HL-60/S4 treated with retinoic acid at 250 ng/mL for 4 days and 3 days (cell line): ENCODE results near the gene MYOF.
"Not testable (repeated sequence)": the region's sequence is repeated elsewhere in the genome, so short reads cannot be mapped to it uniquely, and the experiment has no call there.

ENCODE experiments used
- in situ Hi-C: fragments of 300-500 bp; cut with MboI; formaldehyde crosslinking; loops from 2 replicates; pipeline ENCODE4 v1.7.0; 2022; ENCODE audit warnings: low sequenced_read_pairs

The MYOF gene

GRCh38 chr10:93478873-93479272 lies 3.3 kb downstream of the MYOF start:
- in situ Hi-C loops, result no loop called here

- in situ Hi-C loops, result no loop called here
Observed at GRCh38 chr10:93476756-93477155, 5.4 kb downstream of the MYOF start.

GRCh38 chr10:93475871-93476270 lies 6.3 kb downstream of the MYOF start:
- in situ Hi-C loops, result no loop called here

DNA sequence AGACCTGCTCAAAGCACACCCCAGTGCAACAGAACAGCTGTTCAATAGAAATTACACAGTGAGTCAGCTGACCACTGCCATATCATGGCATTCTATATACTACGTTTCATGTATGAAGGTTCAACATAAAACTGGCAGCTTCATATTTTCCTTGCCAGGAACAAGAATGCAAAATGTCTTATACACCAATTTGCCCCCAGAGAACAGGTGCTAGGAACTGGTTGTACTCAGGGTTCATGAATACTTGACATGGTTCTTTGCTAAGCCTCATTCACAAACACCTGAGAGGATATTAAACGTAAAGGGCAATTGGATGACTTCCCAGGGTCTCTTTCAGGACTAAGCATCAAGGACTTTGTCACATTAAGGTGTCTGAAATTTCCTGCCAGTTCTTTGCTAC lies 6.9 kb downstream of the MYOF start:
- in situ Hi-C loops, result no loop called here

DNA sequence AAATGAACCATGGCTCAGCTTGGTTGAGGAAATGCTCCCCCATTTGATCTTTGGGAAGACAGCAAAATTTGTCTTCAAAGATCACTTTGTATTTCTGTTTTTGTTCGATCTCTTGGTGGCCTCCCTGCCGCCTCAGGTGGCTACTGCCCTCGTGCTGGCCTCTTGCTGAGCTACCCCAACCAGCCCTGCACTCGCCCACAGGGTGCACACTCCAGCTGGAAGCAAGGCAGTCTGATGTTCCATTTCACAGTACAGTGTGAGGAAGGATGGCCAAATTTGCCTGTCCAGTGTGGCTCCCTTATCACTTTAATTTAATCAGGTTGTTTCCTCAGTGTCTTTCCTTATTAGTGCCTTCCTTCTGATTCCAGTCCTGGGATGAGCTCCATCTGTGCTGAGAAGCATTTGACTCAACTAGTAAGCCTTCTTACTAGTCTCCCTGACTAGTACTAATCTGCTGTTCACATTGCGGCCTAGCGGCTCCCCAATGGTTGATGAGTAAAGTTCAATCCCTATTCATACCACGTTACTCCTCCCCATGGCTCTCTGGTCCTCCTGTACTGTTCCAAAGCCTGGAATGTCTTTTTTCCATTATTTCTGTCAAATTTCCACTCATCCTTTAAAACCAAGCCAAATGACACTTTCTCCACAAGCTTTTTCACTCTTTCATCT lies 8.2 kb downstream of the MYOF start:
- in situ Hi-C loops, result no loop called here

DNA sequence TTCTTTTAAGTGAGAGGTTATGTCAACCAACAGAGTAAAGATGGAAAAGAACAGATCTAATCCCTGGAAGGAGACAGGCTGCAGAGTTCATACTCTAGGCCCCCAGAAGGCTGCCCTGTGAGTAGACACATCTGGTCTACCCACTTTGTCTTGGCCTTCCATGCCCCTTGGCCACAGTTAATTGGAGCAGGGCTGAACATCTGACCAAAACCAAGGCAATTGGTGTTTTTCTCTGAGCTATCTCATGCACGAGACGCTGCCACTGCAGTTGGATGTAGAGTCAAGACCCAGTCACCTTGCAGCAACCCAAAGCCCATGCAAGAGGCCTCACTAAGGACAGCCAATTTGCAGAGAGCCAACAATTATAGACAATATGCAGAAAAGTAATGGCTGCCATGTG lies 9.0 kb downstream of the MYOF start:
- in situ Hi-C loops, result no loop called here

- in situ Hi-C loops, result no loop called here
Observed at GRCh38 chr10:93471110-93471651, 11.0 kb downstream of the MYOF start.

DNA sequence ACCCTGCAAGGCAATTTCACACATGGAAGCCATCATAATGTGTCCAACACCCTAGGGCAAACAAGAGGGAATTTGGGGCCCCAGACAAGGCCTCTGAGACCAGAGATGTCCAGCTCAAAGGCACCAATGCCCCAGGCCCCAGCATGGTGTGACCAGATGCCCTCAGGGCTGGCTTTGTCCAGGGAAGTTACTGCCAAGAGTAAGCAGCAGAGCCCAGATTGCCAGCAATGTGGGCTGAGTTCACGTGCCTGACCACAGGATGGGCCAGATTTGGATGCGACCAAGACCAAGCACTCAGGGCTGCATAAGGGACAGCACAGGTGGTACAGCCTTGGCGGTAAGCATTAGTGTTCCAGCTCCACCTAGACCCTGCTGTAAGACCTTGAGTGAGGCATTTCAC lies 12.7 kb downstream of the MYOF start:
- in situ Hi-C loops, result no loop called here

DNA sequence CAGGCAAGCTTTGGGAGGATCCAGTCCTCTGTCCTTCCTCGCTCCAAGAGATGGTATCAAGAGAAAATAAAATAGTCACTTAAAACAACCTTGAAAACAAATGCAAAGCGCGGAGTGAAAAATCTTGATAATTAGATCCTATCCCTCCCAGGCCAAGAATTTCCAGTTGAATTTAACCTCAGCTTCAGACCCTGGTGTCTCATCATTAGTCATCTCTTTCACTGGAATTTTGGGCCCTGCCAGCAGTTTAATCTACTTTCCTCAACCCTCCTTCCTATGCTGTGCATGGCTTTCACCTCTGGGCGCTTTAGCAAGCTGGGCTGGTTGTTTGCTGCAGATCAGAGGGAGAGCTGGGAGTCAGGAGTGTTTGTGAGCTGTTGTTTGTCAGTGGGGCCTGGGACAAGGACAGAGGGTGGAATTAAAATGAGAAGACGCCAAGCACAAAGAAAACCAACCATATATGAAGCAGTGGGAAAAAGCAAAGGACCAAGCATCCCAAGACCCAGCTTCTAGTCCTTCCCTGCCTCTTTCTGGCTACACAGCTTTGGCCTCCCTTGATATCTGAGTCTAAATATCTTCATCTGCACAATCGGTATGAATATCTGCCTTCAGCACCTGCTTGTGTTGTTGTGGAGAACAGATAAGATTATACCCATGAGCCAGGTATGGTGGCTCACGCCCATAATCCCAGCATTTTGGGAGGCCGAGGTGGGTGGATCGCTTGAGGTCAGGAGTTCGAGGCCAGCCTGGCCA lies 13.5 kb downstream of the MYOF start:
- in situ Hi-C loops, result no loop called here

DNA sequence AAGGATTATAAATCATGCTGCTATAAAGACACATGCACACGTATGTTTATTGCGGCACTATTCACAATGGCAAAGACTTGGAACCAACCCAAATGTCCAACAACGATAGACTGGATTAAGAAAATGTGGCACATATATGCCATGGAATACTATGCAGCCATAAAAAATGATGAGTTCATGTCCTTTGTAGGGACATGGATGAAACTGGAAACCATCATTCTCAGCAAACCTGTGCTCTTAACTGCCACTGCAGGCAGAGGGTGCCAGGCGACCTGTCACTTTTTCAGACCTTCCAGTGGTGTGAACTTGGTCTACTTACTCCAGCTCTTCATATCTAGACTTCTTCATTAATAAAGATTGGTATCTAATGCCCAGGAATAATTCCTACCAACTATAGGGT lies 14.5 kb downstream of the MYOF start:
- in situ Hi-C loops, result not testable (repeated sequence)

DNA sequence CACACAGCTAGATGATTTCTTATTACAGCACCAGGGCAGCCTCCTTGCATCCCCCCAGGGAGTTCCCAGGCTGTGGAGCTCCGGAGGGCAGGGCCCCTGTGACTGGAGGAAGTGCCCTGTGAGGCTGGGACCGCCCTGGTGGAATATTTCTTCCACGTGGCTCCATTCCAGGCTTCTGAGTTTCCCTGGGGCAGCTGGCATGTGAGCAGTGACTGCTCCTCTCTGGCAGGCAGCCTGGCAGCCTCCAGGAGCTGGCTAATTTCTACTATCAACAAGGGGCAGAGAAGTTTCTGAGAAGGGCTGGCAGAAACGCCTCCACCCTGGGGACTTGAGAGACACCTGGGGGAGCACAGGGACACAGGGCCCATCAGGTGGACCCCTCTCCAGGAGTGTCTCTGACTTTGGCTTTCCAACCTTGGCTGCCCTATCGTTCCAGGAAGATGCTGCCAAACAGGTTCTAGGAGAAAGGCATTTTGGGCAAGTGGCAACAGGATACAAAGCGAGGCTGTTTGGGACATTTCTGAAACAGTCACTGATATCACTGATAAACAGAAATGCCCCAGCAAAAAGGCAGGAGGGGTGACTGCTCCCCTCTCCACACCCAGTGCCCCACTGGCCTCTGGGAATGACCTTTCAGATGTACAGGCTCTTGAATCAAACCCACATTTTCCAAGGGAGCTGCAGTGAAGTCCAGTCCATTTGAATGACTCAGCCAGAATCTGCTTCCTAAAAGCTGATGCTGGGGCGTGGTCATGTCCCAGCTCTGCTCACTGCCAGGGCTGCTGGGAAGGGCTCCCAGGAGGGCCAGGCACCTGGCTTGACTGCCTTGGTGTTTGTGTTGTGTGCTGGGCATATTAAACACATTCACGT lies 16.1 kb downstream of the MYOF start:
- in situ Hi-C loops, result no loop called here

DNA sequence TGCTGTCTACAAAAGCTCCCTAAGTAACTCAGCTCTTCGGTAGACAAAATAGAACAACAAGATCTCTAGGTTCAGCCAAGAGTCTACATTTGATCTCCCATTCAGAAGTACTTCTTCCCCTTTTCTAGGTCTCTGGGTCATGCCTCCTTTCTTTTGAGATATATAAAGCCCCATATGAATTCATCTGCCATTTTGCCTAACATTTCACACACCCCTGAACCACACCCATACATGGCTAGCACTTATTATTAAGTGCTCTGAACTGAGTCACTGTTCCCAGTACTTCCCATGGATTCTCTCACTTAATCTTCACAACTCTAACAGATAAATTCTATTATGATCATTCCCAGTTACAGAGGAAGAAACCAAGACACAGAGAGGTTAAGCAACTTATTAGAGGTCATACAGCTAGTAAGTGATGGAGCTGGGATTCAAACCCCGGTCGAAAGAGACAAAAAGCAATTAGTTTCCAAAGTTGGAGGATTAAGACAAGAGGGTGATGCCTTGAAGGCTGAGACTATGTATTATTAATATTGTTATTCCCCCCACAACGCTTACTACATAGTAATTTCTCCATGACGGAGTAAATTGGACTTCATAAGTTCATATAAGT lies 17.3 kb downstream of the MYOF start:
- in situ Hi-C loops, result no loop called here

DNA sequence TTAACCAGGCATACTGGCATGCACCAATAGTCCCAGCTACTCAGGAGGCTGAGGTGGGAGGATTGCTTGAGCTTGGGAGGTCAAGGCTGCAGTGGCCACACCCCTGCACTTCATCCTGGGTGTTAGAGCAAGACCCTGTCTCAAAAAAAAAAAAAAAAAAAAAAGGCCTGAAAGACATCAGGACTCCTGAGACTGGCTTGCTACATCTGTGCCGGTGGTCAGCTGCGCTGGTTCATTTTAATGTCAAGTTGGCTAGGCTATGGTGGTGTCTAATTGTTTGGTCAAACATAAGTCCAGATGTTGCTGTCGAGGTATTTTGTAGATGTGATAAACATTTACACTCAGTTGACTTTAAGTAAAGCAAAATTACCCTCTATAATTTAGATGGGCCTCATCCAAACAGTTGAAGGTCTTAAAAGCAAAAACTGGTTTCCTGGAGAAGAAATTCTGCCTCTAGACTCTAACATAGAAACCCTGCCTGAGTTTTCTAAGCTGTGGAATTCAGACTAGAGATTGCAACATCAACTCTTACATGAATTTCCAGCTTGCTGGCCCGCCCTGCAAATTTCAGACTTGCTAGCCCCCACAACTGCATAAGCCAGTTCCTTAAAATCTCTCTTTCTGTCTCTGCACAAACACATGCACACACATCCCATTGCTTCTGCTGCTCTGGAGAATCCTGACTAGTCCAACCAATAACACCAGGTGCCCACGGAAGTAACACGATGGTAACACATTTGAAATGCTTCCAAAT lies 18.2 kb downstream of the MYOF start:
- in situ Hi-C loops, result no loop called here

GRCh38 chr10:93462881-93463280 lies 19.3 kb downstream of the MYOF start:
- in situ Hi-C loops, result no loop called here

DNA sequence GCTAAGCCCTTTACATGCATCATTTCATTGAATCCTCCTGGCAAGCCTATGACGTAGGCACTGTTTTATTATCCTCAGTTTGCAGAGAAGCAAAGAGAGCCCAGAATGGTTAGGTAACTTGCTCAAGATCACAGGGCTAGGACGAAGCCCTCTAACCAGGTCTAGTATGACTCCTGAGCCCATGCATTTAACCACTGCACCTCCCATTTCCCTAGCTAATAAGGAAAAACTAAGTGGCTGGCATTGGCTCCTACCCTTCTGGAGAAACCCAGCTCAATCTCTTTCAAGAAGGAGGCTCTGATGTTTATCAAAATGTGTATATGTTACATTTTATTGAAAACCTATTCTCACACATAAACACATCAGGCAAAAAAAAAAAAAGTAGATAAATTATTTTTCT lies 19.8 kb downstream of the MYOF start:
- in situ Hi-C loops, result no loop called here

GRCh38 chr10:93461807-93462178 lies 20.3 kb downstream of the MYOF start:
- in situ Hi-C loops, result no loop called here

DNA sequence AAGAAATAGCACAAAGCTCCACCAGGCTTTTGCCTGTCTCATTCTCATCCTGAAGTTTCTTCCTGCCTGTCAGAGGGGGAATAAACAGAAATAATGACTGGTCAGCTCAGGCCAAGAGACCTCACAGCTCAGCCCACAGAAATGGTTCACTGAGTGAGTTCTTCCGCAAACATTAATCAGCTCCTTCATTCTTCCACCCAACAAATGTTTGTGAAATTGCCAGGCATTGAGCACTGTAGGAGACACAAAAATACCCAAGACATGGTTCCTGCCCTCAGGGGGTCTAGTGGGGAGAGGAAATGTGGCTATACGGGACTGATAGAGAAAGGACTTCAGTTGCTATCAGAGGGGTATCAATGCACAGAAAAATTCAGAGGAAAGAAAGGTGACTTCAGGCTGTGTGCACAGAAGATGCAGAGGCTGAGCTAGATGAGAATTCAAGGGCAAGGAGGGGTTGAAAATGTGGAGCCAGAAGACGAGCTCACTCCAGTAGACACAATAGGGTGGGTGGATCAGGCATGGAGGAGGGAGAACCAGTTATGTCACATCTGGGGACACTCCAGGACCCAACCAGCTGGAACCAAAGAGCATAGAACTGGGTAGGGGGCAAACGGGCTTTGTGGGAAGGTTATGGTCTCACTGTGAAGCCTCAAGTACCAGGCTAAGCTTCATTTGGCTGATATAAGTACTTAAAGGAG lies 20.9 kb downstream of the MYOF start:
- in situ Hi-C loops, result no loop called here

DNA sequence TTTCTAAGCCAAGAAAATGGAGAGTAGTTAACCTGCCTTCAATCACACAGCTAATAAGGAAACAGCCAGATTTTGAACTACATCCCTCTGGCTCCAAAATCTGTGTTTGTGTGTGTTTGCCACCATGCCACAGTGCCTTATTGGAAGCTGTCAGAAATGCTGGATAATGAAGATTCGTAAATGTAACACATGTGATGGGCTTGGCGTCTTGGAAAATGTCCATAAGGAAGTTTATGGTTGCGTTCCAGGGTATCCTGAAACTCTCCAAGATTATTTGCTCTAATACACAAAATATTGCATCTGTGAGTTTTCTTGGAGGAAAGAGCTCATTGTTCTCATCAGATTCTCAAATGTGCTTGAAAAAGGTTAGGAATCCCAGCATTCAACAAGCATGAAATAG lies 22.7 kb downstream of the MYOF start:
- in situ Hi-C loops, result no loop called here

GRCh38 chr10:93458821-93459257 lies 23.3 kb downstream of the MYOF start:
- in situ Hi-C loops, result no loop called here

DNA sequence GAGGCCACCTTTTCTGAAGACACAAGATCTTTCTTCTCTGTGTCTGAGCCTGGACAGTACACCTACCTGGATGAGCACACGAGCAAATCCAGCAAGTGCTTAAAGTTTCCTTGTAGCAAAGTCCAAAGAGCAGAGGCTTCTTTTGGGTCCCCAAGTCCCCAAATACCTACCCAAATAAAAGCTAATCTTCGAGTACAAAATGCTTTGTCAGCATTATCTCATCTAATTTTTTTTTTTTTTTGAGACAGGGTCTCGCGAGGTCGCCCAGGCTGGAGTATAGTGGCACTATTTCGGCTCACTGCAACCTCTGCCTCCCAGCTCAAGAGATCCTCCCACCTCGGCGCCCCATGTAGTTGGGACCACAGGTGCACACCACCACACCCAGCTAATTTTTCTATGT lies 24.6 kb downstream of the MYOF start:
- in situ Hi-C loops, result no loop called here
